Medulla oblongata (tissue), 1 donor: ENCODE data around the gene PCCA.
A peak's percentile ranks its signal among the peaks of the same experiment; 100 is the strongest.
"Not testable (repeated sequence)": the region's sequence is repeated elsewhere in the genome, so short reads cannot be mapped to it uniquely, and the experiment has no call there.

Source experiments
- DNase-seq: peaks from one replicate; pipeline ENCODE4 v3.0.0-alpha.2; 2015; ENCODE audit errors: extremely low spot score

Gene PCCA

DNA sequence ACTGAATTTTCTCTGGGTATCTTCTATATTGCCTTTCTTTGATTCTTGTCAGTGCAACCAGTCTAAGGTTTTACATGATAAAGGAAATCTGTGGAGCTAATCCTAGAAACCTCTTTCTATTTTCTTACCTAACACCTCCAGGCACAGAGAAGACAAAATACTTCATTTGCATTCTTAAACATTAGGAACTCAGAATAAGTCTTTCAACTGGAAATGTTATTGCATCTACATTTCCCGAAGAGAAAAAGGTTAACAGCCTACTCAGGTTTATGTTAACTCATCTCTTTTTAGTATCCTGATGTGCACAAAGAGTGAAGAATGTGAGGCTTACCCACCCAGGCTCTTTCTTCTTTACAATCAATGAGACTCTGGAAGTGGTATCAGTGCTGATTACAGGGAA is 106.7 kb downstream of the PCCA start:
- no peak for DNase-seq

DNA sequence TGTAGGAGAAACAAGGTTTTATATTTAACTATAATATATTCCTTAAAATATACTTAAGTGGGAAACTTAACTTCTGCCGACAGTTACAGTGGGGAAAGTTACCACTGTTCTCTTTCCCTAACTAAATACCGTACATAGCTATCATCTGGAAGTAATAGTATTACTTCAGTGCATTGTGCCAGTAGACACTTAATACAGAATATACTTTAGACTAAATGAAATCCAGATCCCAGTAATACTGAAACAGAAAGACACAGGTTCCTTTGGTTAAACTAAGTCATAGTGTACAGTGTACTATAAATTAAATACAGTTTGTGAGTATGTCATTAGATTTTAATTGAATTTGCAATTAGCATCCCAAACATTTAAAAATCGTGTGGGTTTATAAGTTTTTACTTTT is 107.5 kb downstream of the PCCA start:
- no peak for DNase-seq

DNA sequence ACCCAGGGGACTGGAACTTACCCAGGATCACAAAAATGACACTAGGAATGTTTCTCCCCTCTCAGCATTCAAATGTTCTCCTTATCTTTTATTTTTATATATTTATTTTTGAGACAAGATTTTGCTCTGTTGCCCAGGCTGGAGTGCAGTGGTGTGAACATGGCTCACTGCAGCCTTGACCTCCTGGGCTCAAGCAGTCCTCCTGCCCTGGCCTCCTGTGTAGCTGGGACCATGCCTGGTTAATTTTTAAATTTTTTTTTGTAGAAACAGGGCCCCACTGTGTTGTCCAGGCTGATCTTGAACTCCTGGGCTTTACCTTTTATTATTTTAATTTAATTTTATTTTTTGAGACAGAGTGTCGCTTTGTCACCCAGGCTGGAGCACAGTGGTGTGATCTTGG is 108.2 kb downstream of the PCCA start:
- DNase-seq: no peak

DNA sequence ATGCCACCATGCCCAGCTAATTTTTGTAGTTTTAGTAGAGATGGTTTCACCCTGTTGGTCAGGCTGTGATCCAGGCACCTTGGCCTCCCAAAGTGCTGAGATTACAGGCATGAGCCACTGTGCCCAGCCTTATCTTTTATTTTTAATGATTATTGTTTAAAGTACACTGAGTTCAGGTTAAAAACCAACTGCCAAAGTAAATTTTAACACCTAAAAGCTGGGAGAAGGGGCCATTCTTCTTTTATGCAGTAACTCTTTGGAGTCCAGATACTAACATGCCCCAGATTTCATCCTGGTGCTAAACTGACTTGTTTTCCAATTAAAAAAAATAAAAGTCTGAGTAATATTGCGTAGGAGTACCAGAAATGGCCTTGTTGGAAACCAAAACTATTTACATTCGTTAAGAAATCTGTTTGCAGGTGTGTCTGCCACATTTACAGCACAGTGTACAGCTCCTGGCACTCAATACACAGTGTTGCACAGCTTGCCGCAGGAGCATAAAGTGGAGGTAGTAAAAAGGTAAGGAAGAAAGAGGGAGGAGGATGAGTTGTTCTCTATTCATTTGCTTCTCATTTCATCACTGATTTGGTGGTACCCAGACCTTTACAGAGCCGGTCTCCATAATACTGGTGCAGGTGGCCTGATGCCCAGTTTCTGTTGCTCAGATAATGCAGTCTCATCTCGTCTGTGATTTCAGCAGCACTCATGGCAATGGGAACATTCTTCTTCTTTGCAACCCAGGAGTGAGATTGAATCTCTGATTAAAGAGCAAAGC is 108.9 kb downstream of the PCCA start:
- no peak for DNase-seq

DNA sequence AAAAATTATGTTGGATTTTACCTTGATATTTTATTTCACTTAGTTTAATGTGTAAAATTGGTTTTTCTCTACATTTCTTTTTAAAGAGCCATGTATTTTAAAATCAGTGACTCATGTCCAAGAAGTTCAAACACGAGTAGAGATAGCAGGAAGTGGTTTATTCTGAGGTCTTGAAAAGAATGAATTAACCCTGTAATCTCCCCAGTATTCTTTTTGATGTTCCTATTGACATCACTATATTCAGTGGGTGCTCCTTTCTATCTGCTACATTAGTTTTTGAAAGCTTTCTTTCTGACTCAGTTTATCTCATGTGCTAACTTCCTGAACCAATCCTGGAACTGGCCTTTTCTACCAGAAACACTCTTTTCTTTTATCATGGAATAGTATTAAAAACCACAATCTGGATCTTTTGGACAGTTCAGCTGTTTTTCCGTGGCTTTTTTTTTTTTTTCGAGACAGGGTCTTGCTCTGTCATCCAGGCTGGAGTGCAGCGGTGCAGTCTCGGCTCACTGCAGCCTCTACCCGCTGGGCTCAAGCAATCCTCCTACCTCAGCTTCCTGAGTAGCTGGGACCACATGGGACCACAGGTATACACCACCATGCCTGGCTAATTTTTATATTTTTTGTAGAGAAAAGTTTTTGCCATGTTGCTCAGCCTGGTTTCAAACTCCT is 114.9 kb downstream of the PCCA start:
- no peak for DNase-seq

DNA sequence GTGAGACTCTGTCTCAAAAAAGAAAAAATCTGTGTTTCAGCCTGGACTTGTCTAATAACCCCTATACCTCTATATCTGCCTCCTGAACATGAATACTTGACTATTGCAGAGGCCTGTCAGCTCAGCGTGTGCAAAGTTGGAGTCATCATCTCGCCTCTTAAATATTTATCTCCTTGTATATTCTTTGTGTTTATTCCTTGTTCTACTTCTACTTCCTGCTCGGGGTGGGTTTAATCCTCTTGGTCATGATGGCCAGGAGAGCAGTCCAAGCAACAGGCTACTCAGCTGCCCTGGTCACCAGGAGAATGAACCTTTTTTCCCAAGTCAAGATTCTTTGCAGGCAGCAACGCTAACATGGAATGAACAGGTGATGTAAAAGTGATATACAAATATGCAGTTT is 119.1 kb downstream of the PCCA start:
- DNase-seq: no peak

DNA sequence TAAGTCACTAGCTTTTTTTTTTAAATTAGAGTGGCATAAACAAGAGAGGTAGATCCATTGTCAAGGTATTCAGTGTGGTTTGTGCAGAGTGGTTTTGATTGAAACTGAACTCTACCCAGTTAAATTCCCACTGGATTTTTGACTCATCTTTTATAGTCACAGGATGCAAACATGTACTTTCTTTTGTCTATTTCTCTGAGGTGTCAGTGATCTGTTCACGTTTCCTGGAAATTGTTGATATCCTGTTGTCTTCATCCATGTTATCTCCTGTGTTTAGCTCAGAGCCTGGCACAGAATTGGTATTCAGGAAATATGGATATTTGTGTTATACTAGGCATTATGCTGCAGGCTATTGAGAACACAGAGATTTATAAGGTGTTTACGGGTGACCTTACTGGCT is 119.7 kb downstream of the PCCA start:
- no peak for DNase-seq

DNA sequence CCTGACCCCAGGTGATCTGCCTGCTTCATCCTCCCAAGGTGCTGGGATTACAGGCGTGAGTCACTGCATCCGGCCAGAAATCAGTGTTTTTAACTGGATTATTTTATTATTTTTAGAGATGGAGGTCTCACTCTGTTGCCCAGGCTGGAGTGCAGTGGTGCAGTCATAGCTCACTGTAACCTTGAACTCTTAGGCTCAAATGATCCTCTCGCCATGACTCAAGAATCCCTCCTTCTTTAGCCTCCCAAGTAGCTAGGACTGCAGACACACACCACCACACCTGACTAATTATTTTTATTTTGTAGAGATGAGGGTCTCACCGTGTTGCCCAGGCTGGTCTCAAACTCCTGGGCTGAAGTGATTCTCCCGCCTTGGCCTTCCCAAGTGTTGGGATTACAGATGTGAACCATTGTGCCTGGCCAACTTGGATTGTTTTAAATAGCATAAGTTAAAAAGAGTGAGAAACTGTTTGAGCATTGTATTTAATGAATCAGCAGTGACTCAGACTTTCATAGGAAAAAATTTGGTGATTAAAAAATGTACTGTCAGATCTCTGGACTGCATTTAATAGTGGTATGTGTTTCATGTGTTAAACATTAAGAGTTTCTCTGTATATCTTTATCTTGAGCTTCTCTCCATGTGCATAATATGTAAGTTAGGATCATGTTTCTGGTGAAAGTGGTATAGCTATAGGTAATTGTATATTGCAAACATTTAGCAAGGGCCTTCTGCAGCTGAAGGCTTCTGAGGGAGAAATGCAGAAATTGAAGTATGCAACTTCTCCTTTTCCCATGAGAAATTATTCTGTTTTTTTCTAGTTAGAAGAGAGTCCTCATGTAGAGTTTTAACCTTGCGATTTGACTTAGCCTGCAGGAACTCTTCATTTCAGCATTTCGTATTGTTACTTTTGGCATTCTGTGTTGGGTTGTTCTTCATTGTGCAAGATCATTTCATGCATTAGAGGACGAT is 121.2 kb downstream of the PCCA start:
- DNase-seq: no peak

DNA sequence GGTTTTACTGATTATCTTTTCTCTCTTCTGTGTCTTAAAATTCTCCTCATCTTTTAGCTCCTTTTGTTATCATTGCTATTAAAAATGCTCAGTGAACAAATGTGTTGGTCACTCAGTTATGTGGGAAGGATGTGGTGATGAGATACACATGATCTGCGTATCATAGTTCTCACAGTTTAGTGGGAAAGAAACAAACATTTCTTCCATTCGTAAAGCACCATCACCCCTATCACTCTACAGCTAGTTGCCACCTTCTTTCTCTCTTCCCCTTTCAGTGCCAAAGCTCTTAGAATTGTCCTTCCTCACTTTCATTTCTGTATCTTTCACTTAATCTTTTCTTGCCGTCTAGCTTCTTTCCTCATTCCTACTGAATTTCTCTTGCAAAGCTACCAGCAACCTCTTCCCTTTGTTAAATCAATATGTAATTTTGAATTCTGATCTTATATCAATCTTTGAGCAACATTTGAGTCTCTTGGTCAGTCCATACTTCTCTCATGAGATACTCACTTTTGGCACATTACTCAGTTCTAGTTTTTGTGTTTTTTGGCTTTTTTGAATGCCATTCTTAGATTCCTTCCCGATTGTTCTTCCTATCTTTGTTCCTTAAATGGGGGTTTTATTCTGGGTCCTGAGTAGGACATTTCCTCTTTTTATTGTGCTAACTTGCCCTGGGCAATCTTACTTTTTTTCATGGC is 122.3 kb downstream of the PCCA start:
- no peak for DNase-seq

DNA sequence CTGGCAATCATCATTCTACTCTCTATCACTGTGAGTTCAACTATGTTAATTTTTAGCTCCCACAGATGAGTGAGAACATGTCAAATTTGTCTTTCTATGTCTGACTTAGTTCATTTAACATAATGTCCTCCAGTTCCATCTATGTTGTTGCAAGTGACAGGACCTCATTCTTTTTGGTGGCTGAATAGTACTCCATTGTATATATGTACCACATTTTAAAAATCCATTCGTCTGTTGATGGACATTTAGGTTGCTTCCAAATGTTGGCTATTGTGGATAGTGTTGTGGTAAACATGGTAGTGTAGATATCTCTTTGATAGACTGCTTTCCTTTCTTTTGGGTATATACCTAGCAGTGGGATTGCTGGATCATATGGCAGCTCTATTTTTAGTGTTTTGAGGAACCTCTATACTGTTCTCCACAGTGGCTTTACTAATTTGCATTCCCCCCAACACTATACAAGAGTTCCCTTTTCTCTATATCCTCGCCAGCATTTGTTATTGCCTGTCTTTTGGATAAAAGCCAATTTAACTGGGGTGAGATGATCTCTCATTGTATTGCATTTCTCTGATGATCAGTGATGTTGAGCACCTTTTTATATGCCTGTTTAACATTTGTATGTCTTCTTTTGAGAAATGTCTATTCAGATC is 124.1 kb downstream of the PCCA start:
- DNase-seq: no peak

DNA sequence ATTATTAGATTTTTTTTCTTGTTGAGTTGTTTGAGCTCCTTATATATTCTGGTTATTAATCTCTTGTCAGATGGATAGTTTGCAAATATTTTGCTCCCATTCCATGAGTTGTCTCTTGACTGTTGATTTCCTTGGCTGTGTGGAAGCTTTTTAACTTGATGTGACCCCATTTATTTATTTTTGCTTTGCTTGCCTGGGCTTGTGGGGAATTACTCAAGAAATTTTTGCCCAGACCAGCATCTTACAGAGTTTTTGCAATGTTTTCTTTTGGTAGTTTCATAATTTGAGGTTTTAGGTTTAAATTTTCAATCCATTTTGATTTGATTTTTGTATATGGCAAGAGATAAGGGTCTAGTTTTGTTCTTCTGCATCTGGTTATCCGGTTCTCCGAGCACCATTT is 124.7 kb downstream of the PCCA start:
- DNase-seq: no peak

DNA sequence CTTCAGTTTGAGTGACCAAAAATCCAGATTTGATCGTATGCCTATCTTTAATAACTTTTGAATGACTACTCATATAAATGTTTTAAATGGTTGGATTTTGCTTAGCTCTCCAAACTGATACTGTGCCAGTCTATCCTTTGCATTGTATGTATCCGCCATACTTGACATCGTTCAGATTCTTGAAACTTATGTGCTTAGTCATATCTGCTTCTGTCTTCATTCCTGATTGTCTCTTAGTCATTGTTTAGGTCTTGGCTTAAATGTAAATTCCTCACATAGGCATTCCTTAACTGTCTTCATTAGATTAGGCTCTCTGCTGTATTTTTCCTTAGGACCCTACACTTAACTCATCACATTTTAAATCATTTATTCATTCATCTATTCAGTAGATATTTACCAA is 126.0 kb downstream of the PCCA start:
- no peak for DNase-seq

DNA sequence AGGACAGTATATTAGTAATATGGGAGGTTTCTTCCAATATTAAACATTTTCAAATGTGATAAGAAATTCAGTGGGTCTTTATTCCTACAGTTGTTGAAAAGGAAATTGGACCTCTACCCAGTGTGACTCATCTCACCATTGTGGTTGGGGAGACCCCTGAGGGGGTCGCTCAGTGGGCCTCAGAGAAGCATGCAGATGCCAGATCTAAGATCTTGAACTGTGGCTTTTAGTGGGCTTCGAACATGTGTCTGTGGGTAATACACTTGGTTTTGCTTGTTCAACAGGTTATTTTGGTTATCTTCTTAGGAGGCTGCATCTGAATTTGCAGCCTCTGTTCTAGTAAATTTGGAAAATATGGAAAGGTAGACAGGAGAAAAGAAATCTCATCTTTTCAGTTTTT is 132.3 kb downstream of the PCCA start:
- no peak for DNase-seq

DNA sequence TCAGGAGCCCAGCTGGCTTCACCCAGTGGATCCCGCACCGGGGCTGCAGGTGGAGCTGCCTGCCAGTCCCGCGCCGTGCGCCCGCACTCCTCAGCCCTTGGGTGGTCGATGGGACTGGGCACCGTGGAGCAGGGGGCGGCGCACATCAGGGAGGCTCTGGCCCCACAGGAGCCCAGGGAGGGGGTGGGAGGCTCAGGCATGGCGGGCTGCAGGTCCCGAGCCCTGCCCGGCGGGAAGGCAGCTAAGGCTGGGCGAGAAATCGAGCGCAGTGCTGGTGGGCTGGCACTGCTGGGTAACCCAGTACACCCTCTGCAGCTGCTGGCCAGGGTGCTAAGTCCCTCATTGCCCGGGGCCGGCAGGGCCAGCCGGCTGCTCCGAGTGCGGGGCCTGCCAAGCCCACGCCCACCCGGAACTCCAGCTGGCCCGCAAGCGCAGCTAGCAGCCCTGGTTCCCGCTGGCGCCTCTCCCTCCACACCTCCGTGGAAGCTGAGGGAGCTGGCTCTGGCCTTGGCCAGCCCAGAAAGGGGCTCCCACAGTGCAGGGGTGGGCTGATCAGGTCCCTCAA is 135.2 kb downstream of the PCCA start:
- DNase-seq: not testable (repeated sequence)

DNA sequence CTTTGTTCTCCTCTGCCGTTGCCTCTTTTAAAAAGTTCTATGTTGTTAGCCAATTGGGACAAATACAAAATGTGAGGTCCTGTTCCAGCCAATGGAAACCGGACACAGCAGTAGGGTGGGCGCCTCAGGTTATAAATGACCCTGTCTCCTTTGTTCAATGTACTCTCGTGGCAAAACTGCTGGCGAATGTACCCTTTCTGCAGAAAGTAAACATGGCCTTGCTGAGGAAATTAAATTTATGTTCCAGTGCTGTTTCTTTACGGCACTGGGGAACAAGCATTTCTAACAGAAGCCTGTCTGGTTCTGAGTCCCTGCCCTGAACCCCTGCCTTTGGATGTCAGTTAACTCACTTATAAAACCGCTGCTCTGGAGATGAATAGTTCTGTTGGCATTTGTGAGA is 140.7 kb downstream of the PCCA start:
- no peak for DNase-seq

DNA sequence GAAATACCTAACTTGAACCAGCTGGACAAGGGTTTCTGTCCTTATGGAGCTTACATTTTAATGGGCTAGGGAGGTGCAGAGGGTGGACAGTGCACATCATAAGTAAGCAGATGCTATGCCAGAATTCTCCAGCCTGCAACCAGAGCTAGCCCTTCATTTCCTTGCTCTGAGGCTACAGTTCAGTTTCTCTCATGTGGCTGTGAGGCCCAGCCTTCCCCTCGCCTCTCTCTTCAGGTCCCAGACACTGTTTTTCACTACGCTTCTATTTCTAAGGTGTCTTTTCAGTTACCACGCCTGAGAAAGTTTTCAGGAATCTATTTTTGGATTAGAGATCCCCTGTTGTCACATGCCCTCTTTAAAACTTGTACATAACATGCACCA is 141.9 kb downstream of the PCCA start:
- no peak for DNase-seq

DNA sequence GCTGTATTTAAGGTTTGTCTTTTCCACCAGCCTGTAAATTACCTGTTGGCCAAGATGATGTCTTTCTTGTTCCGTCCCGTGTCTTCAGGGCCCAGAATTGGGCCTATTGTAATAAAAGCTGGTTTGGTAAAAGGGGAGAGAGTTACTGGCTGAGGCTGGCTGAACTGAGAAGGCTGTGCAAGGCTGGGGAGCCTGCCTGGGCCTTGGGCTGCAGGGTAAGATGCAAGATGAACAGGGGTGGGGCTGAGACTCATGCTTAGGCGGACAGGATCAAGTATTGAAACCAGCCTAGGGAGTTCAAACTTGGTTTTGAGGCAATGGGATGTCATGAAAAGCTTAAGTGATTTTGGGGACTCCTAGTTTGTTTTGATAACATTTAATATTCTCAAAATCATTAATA is 142.3 kb downstream of the PCCA start:
- no peak for DNase-seq

DNA sequence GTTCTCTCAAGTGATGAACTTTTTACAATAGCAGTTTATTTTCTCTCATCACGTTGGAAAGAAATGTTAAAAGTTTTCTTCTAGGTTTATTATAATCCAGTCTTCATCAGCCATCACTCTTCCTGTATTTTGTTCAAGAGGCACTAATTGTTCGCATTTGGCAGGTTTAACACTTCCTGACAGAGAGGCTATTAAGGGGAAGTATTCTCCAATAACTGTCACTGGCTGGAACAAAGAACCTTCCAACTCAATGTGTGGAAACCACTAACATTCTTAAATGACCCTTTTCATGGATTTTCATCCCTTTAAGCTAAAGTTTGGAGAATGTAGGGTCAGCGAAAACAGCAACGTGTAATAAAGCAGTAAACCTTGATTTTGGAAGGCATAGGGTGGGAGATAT is 145.1 kb downstream of the PCCA start:
- peak; percentile 32 for DNase-seq

DNA sequence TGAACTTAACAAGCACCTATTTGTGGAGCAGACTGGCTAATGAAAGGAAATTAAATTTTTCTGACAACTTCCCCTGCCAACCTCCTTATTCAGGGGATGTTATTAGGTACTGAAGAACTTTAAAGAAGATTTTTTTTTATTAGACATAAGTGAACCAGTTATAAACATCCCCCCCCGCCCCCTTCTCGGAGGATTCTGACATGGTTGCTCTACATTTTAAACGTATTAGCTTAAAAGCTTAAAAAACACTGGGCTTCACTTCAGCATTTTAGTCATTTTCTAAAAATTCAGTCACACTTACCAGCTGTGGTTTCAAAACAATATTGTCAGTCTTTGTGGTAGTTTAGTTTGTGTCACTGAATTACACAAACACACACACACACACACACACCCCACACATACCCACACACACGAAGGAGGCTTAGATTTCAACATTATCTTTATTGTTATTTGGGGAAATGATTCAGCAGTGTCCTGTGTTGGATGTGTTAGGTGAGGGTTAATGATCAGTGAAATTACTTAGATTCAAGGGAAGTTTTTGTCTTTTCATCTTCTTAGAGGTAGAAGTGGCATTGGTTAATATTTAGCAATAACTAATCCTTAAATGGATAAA is 145.7 kb downstream of the PCCA start:
- DNase-seq: no peak

DNA sequence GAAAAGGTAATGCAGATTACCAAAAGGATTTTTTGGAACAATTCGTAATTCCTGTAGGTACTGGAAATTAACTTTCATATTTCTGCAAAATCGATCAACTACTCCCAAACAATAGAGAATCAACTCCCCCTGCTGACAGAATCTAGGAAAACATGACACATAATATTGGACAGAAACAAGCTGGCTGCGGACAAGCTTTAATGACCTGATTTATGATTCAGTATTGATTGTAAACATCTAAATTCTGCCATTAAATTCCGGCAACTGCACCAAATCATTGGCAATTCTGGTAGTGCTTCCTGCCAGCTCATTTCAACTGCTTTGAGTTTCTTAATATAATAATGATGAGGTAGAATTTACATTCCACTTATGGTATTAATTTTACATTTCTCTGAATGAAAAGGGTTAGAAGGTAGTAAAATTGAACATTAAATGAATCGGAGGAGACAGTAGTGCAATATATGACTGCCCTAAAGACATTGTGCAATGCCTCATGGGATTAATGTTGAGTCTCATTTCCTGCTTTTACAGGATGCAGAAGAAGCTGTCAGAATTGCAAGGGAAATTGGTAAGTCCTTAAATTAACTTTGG is 146.5 kb downstream of the PCCA start:
- peak; percentile 69 for DNase-seq
